IMR-90 (cell line): Measurements from ENCODE around the gene UBE2D4. TPM values are rescaled to one million over a fixed set of nuclear protein-coding genes. Genes with fewer than 3 reads are reported as not detected.

ENCODE experiments used
- ATAC-seq: fragments of 200-7000 bp; cut with Tn5 transposase; 2 replicates; pipeline ENCODE4 v1.9.1; 2020; ENCODE audit warnings: low read depth, mild to moderate bottlenecking, moderate library complexity
- BruUV-seq: library from RNA; stranded (reverse); fragments of 400-500 nt; replicated peaks from 2 replicates; lab custom pipeline; 2021; lab: Mats Ljungman, UMichigan
- CTCF ChIA-PET: fragments of 300-600 bp; formaldehyde crosslinking; extraction: SDS; loops from one replicate; lab custom pipeline; 2021; ENCODE audit warnings: antibody characterized with exemption; lab: Yijun Ruan, JAX
- POLR2A ChIA-PET: fragments of 300-600 bp; sonication (Branson Sonifier 250); formaldehyde crosslinking; loops from one replicate; lab custom pipeline; 2022; ENCODE audit warnings: antibody characterized with exemption; ENCODE audit not compliant: unreplicated experiment; lab: Charles Lee
- DNase-seq: peaks from one replicate; pipeline ENCODE4 v3.0.0; 2013
- H2AFZ ChIP-seq: replicated peaks from 2 replicates; pipeline ENCODE3; 2013; ENCODE audit warnings: low read length, mild to moderate bottlenecking; ENCODE audit not compliant: poor library complexity
- H2AK5ac ChIP-seq: 2 replicates; pipeline ENCODE4 v1.6.1; 2013; ENCODE audit warnings: low read depth, low read length, inconsistent platforms
- H2AK9ac ChIP-seq: replicated peaks from 2 replicates; pipeline ENCODE3; 2013; ENCODE audit warnings: mild to moderate bottlenecking, low read depth, low read length, moderate library complexity; ENCODE audit not compliant: poor library complexity
- H2BK120ac ChIP-seq: 2 replicates; pipeline ENCODE4 v1.6.1; 2013; ENCODE audit warnings: low read depth, low read length, inconsistent platforms
- H2BK15ac ChIP-seq: 3 replicates; pipeline ENCODE4 v1.6.1; 2013; ENCODE audit warnings: low read depth, low read length, inconsistent platforms
- H2BK20ac ChIP-seq: 2 replicates; pipeline ENCODE4 v1.6.1; 2013; ENCODE audit warnings: low read depth, mild to moderate bottlenecking, inconsistent platforms, low read length, moderate library complexity
- H2BK5ac ChIP-seq: 2 replicates; pipeline ENCODE4 v1.6.1; 2013; ENCODE audit warnings: mild to moderate bottlenecking, low read depth, low read length, inconsistent platforms; ENCODE audit not compliant: poor library complexity, severe bottlenecking
- H3K14ac ChIP-seq: replicated peaks from 2 replicates; pipeline ENCODE4 v1.6.1; 2013; ENCODE audit warnings: low read depth, low read length, inconsistent platforms
- H3K18ac ChIP-seq: 2 replicates; pipeline ENCODE4 v1.6.1; 2013; ENCODE audit warnings: low read depth, low read length, control low read depth
- H3K23ac ChIP-seq: 2 replicates; pipeline ENCODE4 v1.6.1; 2013; ENCODE audit warnings: low read depth, low read length, inconsistent platforms
- H3K27ac ChIP-seq: 2 replicates; pipeline ENCODE4 v1.5.1; 2013; ENCODE audit warnings: mild to moderate bottlenecking, control low read depth, low read length; ENCODE audit not compliant: insufficient read depth
- H3K27me3 ChIP-seq: 2 replicates; pipeline ENCODE4 v1.6.1; 2013; ENCODE audit warnings: low read length; ENCODE audit not compliant: control insufficient read depth, insufficient read depth
- H3K36me3 ChIP-seq: 2 replicates; pipeline ENCODE4 v1.6.1; 2013; ENCODE audit warnings: low read length, mixed read lengths; ENCODE audit not compliant: control insufficient read depth, insufficient read depth
- H3K4ac ChIP-seq: 2 replicates; pipeline ENCODE4 v1.6.1; 2013; ENCODE audit warnings: low read depth, low read length, inconsistent platforms
- H3K4me1 ChIP-seq: 2 replicates; pipeline ENCODE4 v1.6.1; 2013; ENCODE audit warnings: low read length, mixed read lengths; ENCODE audit not compliant: control insufficient read depth, insufficient read depth
- H3K4me2 ChIP-seq: 2 replicates; pipeline ENCODE4 v1.6.1; 2013; ENCODE audit warnings: low read depth, mild to moderate bottlenecking, control low read depth, low read length, moderate library complexity
- H3K4me3 ChIP-seq: 2 replicates; pipeline ENCODE4 v1.5.1; 2013; ENCODE audit warnings: low read depth, mild to moderate bottlenecking, control low read depth, low read length, moderate library complexity; ENCODE audit not compliant: insufficient read depth
- H3K56ac ChIP-seq: 2 replicates; pipeline ENCODE4 v1.6.1; 2013; ENCODE audit warnings: low read length, inconsistent platforms; ENCODE audit not compliant: insufficient read depth; ENCODE audit errors: extremely low read depth
- H3K79me1 ChIP-seq, 2 experiments: 2 replicates each; pipeline ENCODE4 v1.6.1; 2013; ENCODE audit warnings: low read length in 2 of 2, inconsistent platforms in 1 of 2, low read depth in 1 of 2
- H3K9ac ChIP-seq: 2 replicates; pipeline ENCODE4 v1.6.1; 2013; ENCODE audit warnings: low read depth, low read length, control low read depth
- H3K9me1 ChIP-seq: 2 replicates; pipeline ENCODE4 v1.6.1; 2013; ENCODE audit warnings: low read length, inconsistent platforms; ENCODE audit not compliant: insufficient read depth
- H3K9me3 ChIP-seq: 2 replicates; pipeline ENCODE4 v1.6.1; 2013; ENCODE audit warnings: low read length; ENCODE audit not compliant: control insufficient read depth, insufficient read depth
- H4K20me1 ChIP-seq: 2 replicates; pipeline ENCODE4 v1.6.1; 2013; ENCODE audit warnings: low read length, inconsistent platforms; ENCODE audit not compliant: insufficient read depth
- H4K5ac ChIP-seq: 2 replicates; pipeline ENCODE4 v1.6.1; 2013; ENCODE audit warnings: mild to moderate bottlenecking, low read depth, low read length, control low read depth
- H4K8ac ChIP-seq, 2 experiments: 2 replicates each; pipeline ENCODE4 v1.6.1; 2013; ENCODE audit warnings: low read depth in 2 of 2, low read length in 2 of 2, control low read depth in 1 of 2, inconsistent platforms in 1 of 2
- H4K91ac ChIP-seq: 2 replicates; pipeline ENCODE4 v1.6.1; 2013; ENCODE audit warnings: low read depth, low read length, inconsistent platforms; ENCODE audit not compliant: insufficient read depth
- BHLHE40 ChIP-seq: fragments of 150-350 bp; IDR thresholded peaks from 2 replicates; pipeline ENCODE4 v1.6.1; 2016; ENCODE audit warnings: mild to moderate bottlenecking, low read depth, low read length
- ELK1 ChIP-seq: fragments of 150-350 bp; IDR thresholded peaks from 2 replicates; pipeline ENCODE4 v1.6.1; 2016; ENCODE audit warnings: low read depth, mild to moderate bottlenecking, low read length, moderate library complexity, borderline replicate concordance
- FOS ChIP-seq: fragments of 150-350 bp; IDR thresholded peaks from 2 replicates; pipeline ENCODE4 v1.6.1; 2016; ENCODE audit warnings: low read depth, low read length
- MAFK ChIP-seq: IDR thresholded peaks from 2 replicates; pipeline ENCODE4 v1.6.1; 2012; ENCODE audit warnings: low read depth, low read length, improper control_type of control experiment
- MAZ ChIP-seq: IDR thresholded peaks from 2 replicates; pipeline ENCODE4 v1.6.1; 2012; ENCODE audit warnings: low read depth, mild to moderate bottlenecking, low read length, improper control_type of control experiment, moderate library complexity, borderline replicate concordance
- MXI1 ChIP-seq: IDR thresholded peaks from 2 replicates; pipeline ENCODE4 v1.6.1; 2012; ENCODE audit warnings: low read depth, mild to moderate bottlenecking, low read length, moderate library complexity, borderline replicate concordance
- NFE2L2 ChIP-seq: fragments of 150-350 bp; IDR thresholded peaks from 2 replicates; pipeline ENCODE4 v1.6.1; 2016; ENCODE audit warnings: low read depth, mild to moderate bottlenecking, low read length
- RAD21 ChIP-seq: IDR thresholded peaks from 2 replicates; pipeline ENCODE4 v1.6.1; 2012; ENCODE audit warnings: low read length, improper control_type of control experiment
- RCOR1 ChIP-seq: IDR thresholded peaks from 2 replicates; pipeline ENCODE4 v1.6.1; 2012; ENCODE audit warnings: mild to moderate bottlenecking, low read length, improper control_type of control experiment; ENCODE audit not compliant: insufficient replicate concordance
- RFX5 ChIP-seq: IDR thresholded peaks from 2 replicates; pipeline ENCODE4 v1.8.0; 2012; ENCODE audit warnings: low read depth, mild to moderate bottlenecking, low read length, moderate library complexity
- SMC3 ChIP-seq: fragments of 150-350 bp; IDR thresholded peaks from 2 replicates; pipeline ENCODE4 v1.6.1; 2016; ENCODE audit warnings: low read depth, mild to moderate bottlenecking, antibody characterized with exemption, low read length, moderate library complexity
- USF2 ChIP-seq: fragments of 150-350 bp; IDR thresholded peaks from 2 replicates; pipeline ENCODE4 v1.6.1; 2017; ENCODE audit warnings: mild to moderate bottlenecking, antibody characterized with exemption, low read length, low read depth
- WGBS, 2 experiments: methylation state at CpG; one replicate each; pipeline versions ENCODE4 v1.1.5 to v1.1.7; 2013; ENCODE audit warnings: missing lambda C conversion rate in 2 of 2; ENCODE audit not compliant: insufficient read length in 1 of 2; ENCODE audit errors: extremely low coverage in 2 of 2; 5-methylcytosine and 5-hydroxymethylcytosine counted together
- dilution Hi-C: fragments of 300-500 bp; cut with HindIII; formaldehyde crosslinking; loops from one replicate; pipeline ENCODE4 v1.14.3; 2018; ENCODE audit warnings: low sequenced_read_pairs; ENCODE audit not compliant: unreplicated experiment
- in situ Hi-C: fragments of 300-500 bp; cut with MboI; formaldehyde crosslinking; loops from 3 replicates; pipeline ENCODE4 v1.14.3; 2019; ENCODE audit warnings: low sequenced_read_pairs, inconsistent platforms, mixed read lengths
- intact Hi-C: fragments of 100-400 bp; cut with micrococcal nuclease; formaldehyde crosslinking; loops from 2 replicates; pipeline ENCODE4 v1.10.0; 2022
- polyA plus RNA-seq, 3 experiments: library from polyadenylated mRNA; depleted of rRNA; stranded (reverse); fragments of >200 nt; gene quantifications; 2 replicates each; pipeline ENCODE4 v1.2.3, GENCODE V29; 2012; ENCODE audit warnings: low replicate concordance in 1 of 3
- total RNA-seq: library from RNA; depleted of rRNA; stranded (reverse); fragments of >200 nt; gene quantifications from 2 replicates; pipeline ENCODE4 v1.2.3, GENCODE V29; 2012

The UBE2D4 gene
- total and polyA plus RNA-seq, 2 of the 4 experiments (the other 2 are of a cell fraction): 9.7 to 10.5 TPM

GRCh38 chr7:43876976-43877745 lies 49.1 kb upstream of the UBE2D4 start (continued):
- no peak for TF ChIP-seq MXI1

GRCh38 chr7:43877968-43878864 lies 48.0 kb upstream of the UBE2D4 start:
- H3K56ac ChIP-seq: no peak overlapping the region
- dilution Hi-C loops (no loop called here), intact Hi-C loops (no loop called here), in situ Hi-C loops (no loop called here)
- no peak overlapping the region for H2BK15ac ChIP-seq
- H3K36me3 ChIP-seq: peaks cover 43% of the 10 kb centered on the region
- peak overlapping the region; percentile 25 for H2AK5ac ChIP-seq
- no peak for ATAC-seq
- no peak overlapping the region for H3K4me2 ChIP-seq
- H3K4me1 ChIP-seq: peaks cover 14% of the 10 kb centered on the region
- peaks cover 17 to 71% of the 10 kb centered on the region in 2 experiments for H3K79me1 ChIP-seq
- no peak overlapping the region for H3K18ac ChIP-seq
- no peak overlapping the region; the same call in 1 of the 2 replicates for H4K91ac ChIP-seq
- no peak overlapping the region for H3K23ac ChIP-seq
- ChIA-PET CTCF (no interaction called here), POLR2A (no interaction called here)
- H3K27me3 ChIP-seq: no peaks in the 10 kb centered on the region
- DNase-seq: no peak
- no peak overlapping the region for H4K5ac ChIP-seq
- H3K14ac ChIP-seq: 0 out of 2 replicates have a peak overlapping the region, but pooled peaks have one; percentile 76
- peak overlapping the region; percentile 58 for H2AK9ac ChIP-seq
- no peak overlapping the region for H3K4me3 ChIP-seq
- WGBS, 2 experiments: 92% methylated on average over 26 of the region's 38 CpGs; no CpG with 5 or more reads in 1 of the 2 experiments
- H2AFZ ChIP-seq: no peak overlapping the region
- BruUV-seq: TSS peak; percentile 43
- H2BK5ac ChIP-seq: peak overlapping the region; percentile 74
- H3K27ac ChIP-seq: no peak overlapping the region
- H4K20me1 ChIP-seq: no peaks in the 10 kb centered on the region; the same call in 1 of the 2 replicates
- peak overlapping the region; percentile 54 for H2BK120ac ChIP-seq
- peaks cover 23% of the 10 kb centered on the region for H3K9me1 ChIP-seq
- H3K9me3 ChIP-seq: no peaks in the 10 kb centered on the region
- H3K9ac ChIP-seq: no peak overlapping the region
- peak overlapping the region; percentile 81 for H3K4ac ChIP-seq
- H4K8ac ChIP-seq: peak overlapping the region in 1 of 2 experiments; percentile 46; a peak in 1 of 4 replicates
- peak overlapping the region; percentile 42; the same call in 1 of the 2 replicates for H2BK20ac ChIP-seq
- TF ChIP-seq FOS (no peak), SMC3 (no peak), ELK1 (no peak), MAZ (no peak), RFX5 (no peak), MAFK (no peak), RAD21 (no peak), NFE2L2 (no peak), USF2 (no peak), BHLHE40 (no peak), RCOR1 (no peak)
